Colonic mucosa (tissue), 4 donors: ENCODE data around the gene PPFIBP2. TPM values are rescaled to one million over a fixed set of nuclear protein-coding genes. Genes with fewer than 3 reads are reported as not detected.

ENCODE experiments used
- DNase-seq: peaks from one replicate; pipeline ENCODE4 v3.0.0-alpha.2; 2020
- H3K27ac ChIP-seq: fragments of 200-600 bp; one replicate; pipeline ENCODE4 v1.8.0; 2021
- H3K27me3 ChIP-seq: fragments of 200-600 bp; one replicate; pipeline ENCODE4 v1.8.0; 2021
- H3K36me3 ChIP-seq: fragments of 200-600 bp; one replicate; pipeline ENCODE4 v1.8.0; 2021
- H3K4me1 ChIP-seq: fragments of 200-600 bp; one replicate; pipeline ENCODE4 v1.8.0; 2021; ENCODE audit warnings: mild to moderate bottlenecking
- H3K4me3 ChIP-seq: fragments of 200-600 bp; one replicate; pipeline ENCODE4 v1.8.0; 2021
- H3K9ac ChIP-seq, 2 donors: one replicate each; pipeline ENCODE4 v1.7.0; 2013; ENCODE audit warnings: control low read depth in 2 of 2, low read depth in 2 of 2, low read length in 2 of 2
- H3K9me3 ChIP-seq: fragments of 200-600 bp; one replicate; pipeline ENCODE4 v1.8.0; 2021
- intact Hi-C: fragments of 100-400 bp; cut with DNase I; formaldehyde crosslinking; loops from one replicate; pipeline ENCODE4 v1.14.1; 2022
- total RNA-seq, 2 donors: library from RNA; stranded (reverse); fragmentation: NEBNext Ultra II Directional in 1 of 2; extraction: Animal tissue kit (Norgen Biotek cat#: 25700) in 1 of 2; gene quantifications; one replicate each; pipeline ENCODE4 v1.2.1, GENCODE V29; 2021
- TF ChIP-seq, protein P1 (sequence below): fragments of 200-600 bp; IDR thresholded peaks from one replicate; pipeline ENCODE4 v1.8.0; 2022; ENCODE audit warnings: antibody characterized with exemption, mild to moderate bottlenecking
- donor health status: healthy.
- donor health status: DM: no; HTN: no; CAD: no.
- donor health status: DM: no; HTN: no; CAD: no.

PPFIBP2 gene
- total RNA-seq, 2 donors from 2014 or later = 54.0 to 67.9 TPM

DNA sequence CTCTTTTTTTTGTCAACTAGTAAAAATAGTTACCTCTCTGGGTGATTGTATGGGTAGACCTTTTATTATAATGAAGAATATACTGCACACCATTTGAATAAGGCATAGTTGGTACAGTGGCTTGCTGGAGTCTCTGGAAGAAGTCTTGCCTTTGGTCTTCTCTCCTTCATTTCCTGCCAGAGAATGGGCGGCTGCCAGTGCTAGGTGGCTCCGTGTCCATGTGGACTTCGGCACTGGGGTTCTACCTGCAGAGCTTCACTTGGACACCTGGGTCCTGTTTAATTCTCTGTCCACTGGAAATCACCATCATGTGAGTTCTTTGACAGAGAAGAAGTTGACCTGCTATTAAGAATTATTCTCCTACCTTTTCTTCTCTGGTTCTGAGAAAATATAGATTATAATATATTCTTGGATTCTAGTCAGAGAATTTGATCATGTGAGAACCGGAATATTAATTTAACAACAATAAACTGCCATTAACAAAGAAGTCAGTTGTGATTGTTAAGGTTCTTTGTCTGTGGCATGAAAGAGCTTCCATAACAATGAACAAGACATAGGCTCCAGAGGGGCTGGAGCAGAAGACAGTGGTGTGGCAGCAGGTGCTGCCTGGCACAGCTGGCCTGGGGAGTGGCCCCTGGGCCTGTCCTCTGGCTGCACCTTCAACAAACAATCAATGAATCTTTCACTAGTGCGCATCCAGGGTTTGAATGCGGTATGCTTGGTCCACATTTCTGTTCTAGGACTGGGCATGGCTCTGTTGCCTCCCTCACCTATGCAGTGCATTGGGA, 77.5 kb downstream of the PPFIBP2 start:
- DNase-seq = no peak
- TF ChIP-seq, protein P1, sequence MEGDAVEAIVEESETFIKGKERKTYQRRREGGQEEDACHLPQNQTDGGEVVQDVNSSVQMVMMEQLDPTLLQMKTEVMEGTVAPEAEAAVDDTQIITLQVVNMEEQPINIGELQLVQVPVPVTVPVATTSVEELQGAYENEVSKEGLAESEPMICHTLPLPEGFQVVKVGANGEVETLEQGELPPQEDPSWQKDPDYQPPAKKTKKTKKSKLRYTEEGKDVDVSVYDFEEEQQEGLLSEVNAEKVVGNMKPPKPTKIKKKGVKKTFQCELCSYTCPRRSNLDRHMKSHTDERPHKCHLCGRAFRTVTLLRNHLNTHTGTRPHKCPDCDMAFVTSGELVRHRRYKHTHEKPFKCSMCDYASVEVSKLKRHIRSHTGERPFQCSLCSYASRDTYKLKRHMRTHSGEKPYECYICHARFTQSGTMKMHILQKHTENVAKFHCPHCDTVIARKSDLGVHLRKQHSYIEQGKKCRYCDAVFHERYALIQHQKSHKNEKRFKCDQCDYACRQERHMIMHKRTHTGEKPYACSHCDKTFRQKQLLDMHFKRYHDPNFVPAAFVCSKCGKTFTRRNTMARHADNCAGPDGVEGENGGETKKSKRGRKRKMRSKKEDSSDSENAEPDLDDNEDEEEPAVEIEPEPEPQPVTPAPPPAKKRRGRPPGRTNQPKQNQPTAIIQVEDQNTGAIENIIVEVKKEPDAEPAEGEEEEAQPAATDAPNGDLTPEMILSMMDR = no peak
- H3K27ac ChIP-seq = no peak overlapping the region

DNA sequence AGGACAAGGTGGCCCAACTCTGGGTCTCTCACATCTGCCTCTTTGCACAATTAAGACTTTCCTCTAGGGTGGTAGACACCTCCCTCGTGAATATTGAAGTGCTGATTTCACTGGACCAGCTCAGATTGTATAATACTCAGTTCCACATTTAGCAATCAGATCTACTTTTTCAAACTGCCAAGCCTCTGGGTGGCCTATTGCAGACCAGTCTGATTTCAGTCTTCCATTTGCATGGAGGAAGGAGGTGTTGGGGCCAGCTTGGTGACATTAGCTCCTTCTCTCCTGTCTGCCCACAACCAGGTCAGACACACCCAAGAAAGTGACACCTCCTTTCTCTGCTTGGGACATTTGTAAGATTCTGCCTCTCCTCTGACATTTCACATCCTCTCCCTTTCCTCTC, 78.2 kb downstream of the PPFIBP2 start:
- Histone ChIP-seq H3K4me1 (peaks cover 7% of the 10 kb centered on the region), H3K9me3 (no peaks in the 10 kb centered on the region), H3K27ac (no peak overlapping the region), H3K36me3 (no peaks in the 10 kb centered on the region), H3K9ac (no peak overlapping the region), H3K4me3 (no peak overlapping the region), H3K27me3 (no peaks in the 10 kb centered on the region)
- intact Hi-C loops = no loop called here
- DNase-seq = no peak
- TF ChIP-seq, protein P1 = no peak

More for the DNA sequence above, 77.5 kb downstream of the PPFIBP2 start:
- peaks cover 7% of the 10 kb centered on the region for H3K4me1 ChIP-seq
- H3K4me3 ChIP-seq = no peak overlapping the region
- intact Hi-C loops = no loop called here
- no peaks in the 10 kb centered on the region for H3K9me3 ChIP-seq
- no peaks in the 10 kb centered on the region for H3K27me3 ChIP-seq
- no peak overlapping the region for H3K9ac ChIP-seq
- no peaks in the 10 kb centered on the region for H3K36me3 ChIP-seq

DNA sequence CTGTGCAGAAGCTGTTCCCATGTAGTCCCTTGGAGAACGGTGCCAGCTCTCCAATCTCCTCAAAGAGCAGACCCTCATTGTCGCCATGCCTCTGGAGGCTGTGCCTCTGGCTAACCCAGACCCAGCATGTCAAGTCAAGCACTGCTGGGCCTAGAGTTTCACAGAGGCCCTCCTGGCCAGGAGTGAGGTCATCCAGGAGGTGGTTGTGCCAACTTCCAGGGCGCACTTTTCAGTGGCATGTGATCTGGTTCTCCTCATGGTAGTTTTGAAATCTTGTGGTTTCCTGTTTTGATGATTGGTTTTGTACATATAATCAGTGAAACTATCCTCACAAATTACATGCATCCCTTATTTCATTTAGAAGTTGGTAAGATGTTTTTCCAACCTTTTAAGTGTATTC, 78.9 kb downstream of the PPFIBP2 start:
- Histone ChIP-seq H3K9me3 (no peaks in the 10 kb centered on the region), H3K4me3 (no peak overlapping the region), H3K4me1 (peaks cover 7% of the 10 kb centered on the region), H3K27me3 (no peaks in the 10 kb centered on the region), H3K9ac (no peak overlapping the region), H3K27ac (no peak overlapping the region), H3K36me3 (no peaks in the 10 kb centered on the region)
- DNase-seq = no peak
- intact Hi-C loops = no loop called here
- TF ChIP-seq, protein P1 = no peak

DNA sequence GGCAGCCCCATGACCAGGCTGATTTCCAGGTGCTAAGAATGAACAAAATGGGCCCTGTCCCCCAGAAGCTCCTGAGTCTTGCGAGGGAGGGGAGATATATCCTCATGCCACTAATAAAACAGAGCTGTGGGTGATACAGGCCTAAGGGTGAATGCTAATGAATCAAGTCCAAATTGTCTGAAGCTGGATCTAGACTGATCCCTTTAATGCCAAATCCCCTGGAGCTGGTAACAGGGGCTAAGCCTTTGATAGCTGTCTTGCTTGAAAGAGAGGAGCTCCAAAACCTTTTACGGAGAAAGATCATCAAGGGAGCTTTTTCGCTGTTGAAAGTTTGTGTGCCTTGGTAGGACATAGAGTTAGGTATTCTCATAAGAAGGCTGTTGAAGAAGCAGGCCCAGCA, 79.7 kb downstream of the PPFIBP2 start:
- no peaks in the 10 kb centered on the region for H3K36me3 ChIP-seq
- H3K9ac ChIP-seq = no peak overlapping the region
- no peak for DNase-seq
- TF ChIP-seq, protein P1 = no peak
- no peaks in the 10 kb centered on the region for H3K9me3 ChIP-seq
- intact Hi-C loops = no loop called here
- H3K27ac ChIP-seq = no peak overlapping the region
- H3K27me3 ChIP-seq = no peaks in the 10 kb centered on the region
- H3K4me3 ChIP-seq = no peak overlapping the region
- peaks cover 7% of the 10 kb centered on the region for H3K4me1 ChIP-seq

DNA sequence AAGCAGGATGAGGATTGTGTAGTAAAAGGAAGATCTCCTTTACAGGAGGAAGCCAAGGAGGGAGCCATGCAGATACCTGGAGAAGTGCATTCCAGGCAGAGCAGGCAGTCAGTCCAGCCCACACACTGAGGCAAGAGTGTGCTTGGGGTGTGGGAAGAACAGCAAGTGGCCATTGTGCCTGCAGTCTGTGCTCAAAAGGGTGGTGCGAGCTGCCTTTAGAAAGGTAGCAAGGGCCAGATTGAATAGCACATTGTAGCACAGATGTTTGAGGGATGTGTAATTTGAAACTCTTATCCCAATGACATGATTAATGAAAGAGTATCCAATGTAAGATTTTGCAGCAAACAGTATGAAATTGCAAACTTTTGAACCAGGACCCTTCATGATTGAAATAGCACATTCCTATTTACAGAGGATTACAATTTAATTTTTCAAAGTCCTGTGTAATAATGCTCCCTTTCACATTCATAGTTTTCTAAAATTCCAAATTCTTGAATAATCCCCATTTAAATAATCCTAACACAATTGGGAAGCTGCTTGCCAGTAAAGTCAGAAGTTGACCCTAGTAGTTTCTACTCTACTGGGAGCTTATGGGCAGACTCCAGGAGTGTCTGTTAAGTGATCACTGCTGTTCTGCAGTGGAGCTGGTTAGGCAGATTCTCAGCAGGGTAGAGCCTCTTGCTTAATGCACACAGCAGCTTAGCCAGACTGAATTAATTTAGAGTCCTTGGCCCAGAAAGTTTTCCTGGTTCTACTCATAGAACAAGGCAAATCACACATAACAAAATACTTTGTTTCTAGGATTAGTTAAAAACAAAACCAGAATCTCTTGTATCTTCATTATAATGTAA, 81.4 kb downstream of the PPFIBP2 start:
- H3K9me3 ChIP-seq = no peaks in the 10 kb centered on the region
- H3K27me3 ChIP-seq = no peaks in the 10 kb centered on the region
- no peak overlapping the region for H3K4me3 ChIP-seq
- H3K9ac ChIP-seq = no peak overlapping the region
- DNase-seq = no peak
- no peaks in the 10 kb centered on the region for H3K36me3 ChIP-seq
- no peak overlapping the region for H3K27ac ChIP-seq
- peaks cover 7% of the 10 kb centered on the region for H3K4me1 ChIP-seq
- intact Hi-C loops = no loop called here
- TF ChIP-seq, protein P1 = no peak
